ENCODE results near the gene CCNY.
"Not testable (repeated sequence)": the region's sequence is repeated elsewhere in the genome, so short reads cannot be mapped to it uniquely, and the experiment has no call there.

Gene CCNY

DNA sequence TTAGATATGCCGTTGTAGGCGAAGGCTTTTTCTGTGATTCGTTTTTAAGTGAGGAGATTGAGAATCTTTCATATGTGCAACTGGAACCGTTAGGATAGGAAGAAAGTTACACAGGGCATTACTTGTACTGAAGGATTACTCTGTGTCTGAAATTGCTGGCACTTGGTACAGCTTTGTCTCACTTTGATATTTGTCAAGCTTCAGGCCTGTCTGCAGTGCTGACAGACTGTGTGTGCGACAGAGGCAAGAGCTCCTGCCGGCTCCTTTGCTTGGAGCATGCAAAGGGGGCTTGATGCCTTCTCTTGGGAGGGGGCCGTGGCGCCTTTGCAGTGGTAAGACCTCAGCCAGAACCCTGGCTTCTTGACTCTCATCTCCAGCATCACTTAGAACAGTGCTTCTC, 45.8 kb downstream of the CCNY start:
- no peak for DNase-seq (ENCODE audit: low spot score)

DNA sequence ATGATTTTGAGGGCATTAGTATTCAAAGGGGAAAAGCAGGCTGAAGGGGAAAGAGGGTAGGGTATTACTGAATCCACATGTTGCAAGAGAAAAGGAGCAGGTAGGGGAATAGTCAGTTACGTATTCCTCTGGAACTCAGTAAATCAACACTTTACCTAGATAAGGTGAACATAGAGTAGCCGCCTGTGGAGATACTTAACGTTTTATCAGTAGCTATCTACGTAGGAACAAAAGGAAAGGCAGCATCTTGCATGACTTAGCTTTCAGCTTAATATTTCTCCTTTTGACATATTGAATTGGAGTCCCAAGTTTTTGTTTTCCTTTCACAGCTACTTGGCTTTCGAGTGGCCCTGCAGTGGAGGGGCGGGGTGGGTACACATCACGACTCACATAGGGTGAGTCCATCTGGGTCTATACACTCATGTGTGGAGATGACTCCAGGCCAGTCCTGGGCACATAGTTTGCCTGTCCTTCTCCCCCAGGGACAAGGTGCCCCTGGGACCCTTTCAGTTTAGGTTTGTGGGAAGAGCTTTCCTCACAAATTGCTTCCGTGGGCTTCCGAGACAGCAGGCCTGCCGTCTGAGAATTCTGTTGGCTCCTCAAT, 48.1 kb downstream of the CCNY start:
- DNase-seq (ENCODE audit: low spot score), result no peak

DNA sequence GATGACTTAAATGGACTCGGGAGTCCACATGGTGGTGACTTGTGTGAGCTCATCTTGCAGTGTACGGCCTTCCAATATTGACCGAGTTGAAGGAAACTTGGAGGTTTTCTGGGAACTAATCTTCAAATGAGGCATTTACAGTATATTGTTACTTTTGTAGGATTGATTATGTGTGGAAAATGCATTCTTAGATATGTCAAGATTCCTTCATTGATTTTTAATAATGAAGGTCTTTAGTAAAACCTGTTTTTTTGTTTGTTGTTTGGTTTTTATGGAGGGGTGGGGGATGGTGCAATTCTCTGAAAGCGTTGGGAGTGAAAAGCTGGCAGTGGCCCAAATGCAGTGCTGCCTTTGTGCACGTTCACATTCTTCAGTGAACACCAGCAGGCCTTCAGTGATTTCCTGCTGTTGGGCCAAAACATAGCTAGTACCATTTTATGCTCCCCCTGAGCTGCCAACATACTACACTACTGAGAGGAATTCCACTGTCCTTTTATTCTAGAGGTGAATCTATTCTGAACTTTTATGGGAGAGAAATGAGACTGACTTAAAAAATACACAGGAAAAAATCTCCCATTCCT, 50.4 kb downstream of the CCNY start:
- DNase-seq (ENCODE audit: low spot score), result no peak

DNA sequence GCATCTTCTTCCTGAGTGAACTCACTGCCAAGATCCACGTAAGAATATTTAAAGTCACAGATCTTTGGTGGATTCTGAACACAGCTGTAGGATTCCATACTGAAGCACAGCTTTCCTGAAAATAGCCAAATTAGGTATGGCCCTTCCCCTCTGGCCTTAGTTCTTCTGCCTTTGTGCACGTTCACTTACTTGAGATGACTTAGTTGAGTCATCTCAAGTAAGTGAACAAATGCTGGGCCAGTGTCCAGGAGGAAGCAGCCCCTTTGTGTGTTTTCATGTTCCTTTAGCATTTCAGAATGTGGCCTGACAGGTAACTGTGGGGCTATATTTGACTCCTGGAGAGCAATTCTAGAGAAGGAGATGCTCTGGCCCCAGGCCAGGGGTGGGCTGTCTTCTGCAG, 51.5 kb downstream of the CCNY start:
- no peak for DNase-seq (ENCODE audit: low spot score)

DNA sequence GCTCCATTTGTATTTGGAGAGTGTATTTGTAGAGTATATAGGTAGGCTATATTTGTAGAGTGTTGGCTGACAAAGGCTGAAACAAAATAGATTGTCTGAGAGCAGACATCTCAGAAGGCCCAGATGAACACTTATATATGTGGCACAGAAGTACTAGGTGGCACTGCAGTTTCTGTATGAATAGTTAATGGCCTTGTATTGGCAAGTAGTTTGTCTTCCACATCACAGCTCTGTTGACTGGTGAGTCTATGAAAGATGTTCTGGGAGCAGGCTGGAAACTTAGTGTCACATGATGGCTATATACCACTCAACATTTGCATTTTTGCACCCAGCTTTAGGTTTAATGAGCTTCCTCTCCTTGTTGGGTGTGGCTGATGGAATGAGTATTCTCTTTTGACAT, 51.9 kb downstream of the CCNY start:
- no peak for DNase-seq (ENCODE audit: low spot score)

DNA sequence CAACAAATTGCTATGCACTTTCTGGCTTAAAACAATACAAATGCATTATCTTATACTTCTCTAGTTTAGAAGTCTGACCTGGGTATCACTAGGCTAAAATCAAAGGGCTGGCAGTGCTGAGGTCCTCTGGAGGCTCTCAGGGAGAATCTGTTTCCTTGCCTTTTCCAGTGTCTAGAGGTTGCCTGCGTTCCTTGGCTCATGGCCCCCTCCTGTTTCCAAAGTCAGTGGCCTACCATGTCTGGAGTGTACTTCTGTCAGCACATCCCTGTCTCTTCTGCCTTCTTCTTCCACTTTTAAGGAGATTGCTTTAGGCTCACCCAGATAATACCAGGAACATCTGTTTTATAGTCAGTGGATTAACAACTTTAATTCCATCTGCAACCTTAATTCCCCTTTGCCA, 52.4 kb downstream of the CCNY start:
- DNase-seq (ENCODE audit: low spot score), result no peak

DNA sequence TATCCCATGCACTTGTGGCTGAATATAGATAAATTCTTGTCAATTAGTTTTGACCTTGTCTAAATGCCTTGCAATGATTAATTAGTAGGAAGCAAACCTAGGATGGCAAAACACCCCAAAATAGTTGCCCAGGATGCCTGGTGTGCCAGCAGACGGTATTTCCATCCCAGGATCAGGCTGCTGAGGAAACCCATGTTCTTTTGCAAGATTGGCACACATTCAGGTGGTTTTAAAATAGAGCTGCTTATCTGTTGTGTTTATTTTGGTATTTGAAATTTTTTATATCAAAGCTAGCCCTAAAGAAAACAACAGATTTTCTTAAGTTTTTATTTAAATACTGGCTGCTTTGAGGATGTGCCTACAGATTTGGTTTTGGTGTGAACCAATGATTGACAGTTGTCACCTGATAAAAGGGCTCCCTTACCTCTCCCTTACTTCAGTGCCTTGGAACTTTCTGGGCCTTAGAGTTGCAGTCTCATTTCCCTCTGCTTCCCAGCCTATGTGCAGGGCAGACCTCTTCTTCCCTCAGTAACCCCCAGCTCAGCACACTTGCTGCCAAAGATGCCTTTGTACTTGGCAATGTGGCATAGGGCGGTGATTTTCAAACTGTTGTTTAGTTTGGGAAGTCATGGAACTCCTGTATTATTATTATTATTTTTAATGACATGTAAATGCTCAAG, 54.0 kb downstream of the CCNY start:
- DNase-seq (ENCODE audit: low spot score), result no peak

DNA sequence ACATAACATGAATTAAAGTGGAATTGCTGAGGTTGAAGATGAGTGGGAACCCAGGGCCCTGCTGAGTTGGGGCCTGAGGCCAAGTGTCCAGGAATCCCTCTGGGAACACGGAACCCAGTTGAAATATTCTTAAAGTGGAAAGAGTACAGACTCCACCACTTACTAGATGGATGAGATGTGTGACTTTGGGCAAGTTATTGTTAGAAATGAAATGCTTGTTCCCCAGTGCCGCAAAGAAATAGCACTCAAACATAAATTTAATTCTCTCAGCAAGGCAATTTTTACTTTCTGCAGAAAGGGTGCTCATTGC, 54.5 kb downstream of the CCNY start:
- no peak for DNase-seq (ENCODE audit: low spot score)

DNA sequence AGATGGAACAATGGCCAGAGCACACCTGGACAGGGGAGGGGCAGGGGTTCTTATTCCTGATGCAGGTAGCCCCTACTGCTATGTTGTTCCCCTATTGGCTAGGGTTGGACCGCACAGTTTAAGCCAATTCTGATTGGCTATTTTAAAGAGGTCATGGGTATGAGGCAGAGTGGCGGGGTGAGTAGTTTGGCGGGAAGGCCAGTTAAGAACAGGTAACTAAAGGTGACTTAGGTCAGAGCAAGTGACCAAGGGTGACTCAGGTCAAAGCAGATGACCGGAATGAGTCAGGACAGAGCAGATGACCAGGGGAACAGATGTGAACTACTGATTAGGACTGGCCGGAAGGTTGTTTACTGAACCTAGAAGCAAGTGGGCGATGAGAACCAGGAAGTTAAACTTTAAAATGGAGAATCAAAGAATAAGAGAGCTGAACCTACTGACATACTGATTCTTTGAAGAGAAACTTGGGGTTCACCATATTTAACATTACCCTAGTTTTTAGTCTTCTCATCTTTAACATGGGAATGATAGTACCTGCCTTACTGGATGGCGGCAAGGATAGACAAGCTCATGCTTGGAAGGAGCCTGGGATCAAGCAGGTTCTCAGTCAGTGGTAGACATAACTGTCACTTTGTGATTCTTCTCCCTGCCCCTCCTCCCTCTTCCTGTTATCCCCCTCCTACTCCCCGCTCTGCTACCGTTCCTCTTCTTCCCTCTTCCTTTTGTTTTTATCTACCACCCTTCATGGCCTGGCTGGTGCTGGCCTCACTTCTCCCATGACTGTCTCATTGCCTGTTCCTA, 55.0 kb downstream of the CCNY start:
- DNase-seq (ENCODE audit: low spot score), result no peak

DNA sequence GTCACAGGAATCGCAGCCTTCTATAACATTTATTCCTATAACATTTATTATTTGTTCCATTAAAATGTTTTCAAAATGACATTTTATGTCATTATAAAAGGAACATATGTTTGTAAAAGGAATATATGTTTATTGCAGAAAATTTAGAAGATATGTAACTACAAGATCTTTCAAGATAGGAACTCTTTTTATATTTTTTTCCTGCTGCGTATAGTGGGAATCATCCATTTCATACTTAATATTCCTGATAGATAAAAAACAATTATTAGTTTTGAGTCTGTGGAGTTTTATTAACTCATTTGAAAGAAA, 55.6 kb downstream of the CCNY start:
- DNase-seq (ENCODE audit: low spot score), result no peak

DNA sequence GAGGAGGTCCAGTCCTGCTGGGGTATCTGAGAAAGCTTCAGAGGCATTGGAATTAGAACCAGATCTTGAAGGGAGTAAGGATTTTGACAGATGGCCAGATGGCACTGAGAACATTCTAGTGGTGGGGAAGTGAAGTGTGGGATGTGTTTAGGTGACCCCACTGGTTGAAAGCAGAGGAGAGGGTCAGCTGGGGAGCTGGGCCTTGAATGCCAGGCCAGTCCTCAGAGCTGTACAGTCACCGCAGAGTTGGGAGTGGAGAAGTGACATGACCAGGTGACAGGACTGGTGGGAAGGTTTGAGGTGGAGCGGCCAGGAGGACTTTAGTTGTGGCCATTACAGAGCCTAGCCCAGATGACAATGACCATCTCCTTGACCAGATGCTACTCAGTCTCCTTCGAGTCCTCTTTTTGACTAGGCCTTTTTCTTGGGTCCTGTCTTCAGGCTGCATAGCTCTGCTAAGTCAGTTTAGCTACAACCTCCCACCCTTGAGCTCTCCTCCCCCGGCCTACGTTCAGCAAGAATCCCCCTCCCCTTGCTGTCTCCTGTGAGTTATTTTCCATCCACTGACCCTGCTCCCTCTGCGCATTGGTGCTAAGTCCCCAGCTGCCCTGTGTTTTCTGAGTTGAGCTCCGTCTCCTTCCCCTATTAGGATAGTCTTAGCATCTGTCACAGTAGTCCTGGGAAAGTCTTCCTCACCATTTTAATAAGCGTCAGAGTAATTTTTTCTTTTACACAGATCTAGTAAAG, 56.3 kb downstream of the CCNY start:
- DNase-seq (ENCODE audit: low spot score), result no peak

DNA sequence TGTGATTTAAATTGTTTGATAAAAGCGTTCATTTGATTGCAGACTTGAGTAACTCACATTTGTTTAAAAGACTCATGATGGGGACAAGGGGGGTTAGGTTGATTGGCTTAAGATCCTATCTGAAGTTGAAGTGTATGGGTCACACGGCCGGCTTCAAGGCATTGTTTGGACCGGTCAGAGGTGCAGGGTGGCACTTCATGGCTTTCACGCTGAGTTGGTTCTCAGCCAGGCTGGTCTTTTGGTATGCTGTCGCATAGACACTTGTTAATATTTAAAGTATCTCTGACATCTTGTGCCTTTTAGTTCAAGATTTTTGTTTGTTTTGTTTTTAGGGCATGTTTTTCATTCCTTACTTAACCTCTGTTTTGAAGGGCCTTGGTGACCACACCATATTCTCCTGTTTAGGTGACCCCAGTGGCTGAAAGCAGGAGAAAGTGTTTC, 58.1 kb downstream of the CCNY start:
- DNase-seq (ENCODE audit: low spot score), result no peak

DNA sequence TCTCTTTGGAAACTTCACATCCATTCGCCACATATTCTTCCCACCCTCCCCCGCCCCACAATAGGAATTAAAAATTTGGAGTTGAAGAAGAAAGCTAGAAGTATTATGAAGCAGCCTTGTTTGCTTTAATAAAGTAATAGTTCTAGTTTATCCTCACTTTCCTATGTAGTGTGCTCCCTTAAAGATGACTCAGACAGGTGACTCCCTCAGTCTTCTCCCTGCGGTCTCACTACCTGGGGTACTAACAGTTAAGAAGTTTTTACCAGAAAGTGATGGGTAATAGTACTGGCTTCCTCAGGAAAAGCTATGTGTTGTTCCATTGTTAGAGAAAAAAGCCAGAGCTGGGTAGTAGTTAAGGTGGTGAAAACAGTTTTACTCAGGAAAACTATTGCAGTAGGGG, 58.6 kb downstream of the CCNY start:
- no peak for DNase-seq (ENCODE audit: low spot score)

DNA sequence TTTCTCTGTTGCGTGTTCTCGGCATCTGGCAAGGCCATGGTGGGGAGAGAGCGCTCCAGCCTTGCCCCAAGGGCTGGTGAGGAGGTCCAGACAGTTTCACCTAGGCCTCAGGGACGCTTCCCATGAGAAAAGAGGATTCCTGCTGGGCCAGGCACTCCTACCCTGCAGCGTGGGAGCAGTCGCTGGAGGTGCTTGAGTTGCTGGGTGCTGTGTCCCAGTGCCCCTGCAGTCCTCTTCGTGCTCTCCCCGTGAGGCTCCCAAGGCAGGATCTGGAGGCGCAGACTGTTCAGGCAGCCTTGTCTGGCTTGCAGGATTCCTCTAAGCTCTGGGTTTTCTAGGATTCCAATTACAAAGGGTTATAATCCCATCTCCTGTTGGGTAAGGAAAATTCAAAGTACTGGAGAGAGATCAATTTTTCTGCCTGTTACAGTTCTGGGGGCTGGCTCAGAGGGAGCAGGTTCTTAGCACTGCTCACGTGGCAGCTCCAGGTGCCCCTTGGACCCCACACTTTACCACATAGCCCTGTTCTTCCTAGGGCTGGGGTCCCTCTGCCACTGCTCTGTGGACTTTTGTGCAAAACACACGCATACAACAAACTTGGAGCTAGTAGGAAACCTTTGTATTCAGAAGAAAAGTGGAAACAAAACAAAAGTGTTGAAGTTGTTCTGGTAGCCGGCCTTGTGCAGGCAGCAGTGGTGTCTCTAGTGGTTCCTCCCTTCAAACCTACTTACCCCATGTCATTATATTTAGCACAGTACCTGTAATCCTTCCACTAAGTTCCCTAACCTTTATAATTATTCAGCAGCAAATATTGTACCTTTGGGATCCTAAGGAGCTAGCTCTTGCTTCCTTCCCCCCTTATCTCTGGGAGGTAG, 60.5 kb downstream of the CCNY start:
- DNase-seq (ENCODE audit: low spot score), result no peak

DNA sequence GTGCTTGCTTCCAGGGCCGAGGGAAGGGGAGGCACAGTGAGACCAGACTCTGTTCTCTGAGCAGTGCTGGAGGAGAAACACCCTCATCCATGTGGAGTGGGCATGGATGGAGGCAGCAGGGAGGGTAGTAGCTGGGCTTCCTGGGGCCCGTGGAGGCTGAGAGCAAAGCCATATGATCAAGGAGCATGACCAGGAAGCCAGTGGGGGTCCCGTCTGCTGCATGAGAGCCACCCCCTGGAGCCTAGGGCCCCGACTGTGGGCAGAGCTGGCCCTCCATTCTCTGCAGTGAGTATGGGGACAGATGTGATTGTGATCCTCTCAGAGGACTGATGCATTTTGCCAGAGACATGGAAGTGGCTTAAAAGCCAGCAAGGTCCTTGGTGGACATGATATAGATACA, 61.6 kb downstream of the CCNY start:
- no peak for DNase-seq (ENCODE audit: low spot score)

DNA sequence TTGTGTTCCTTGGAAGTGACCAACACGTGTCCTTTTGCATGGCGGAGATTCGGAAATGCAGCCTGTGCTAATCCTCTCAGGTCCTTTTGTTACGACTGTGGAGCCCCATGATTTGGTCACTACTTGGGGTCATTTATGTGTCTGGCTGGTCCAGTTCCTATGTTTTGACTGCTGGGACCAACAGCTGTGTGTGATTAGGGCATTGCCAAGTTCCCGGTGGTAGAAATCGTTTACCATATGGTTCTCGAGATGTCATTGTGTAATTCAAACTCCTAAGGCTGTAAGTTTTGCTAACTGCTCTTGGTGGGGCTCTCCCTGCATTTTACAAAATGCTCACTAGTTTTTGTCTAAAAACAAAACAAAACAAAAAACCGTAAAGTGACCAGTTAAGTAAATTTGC, 62.0 kb downstream of the CCNY start:
- no peak for DNase-seq (ENCODE audit: low spot score)

DNA sequence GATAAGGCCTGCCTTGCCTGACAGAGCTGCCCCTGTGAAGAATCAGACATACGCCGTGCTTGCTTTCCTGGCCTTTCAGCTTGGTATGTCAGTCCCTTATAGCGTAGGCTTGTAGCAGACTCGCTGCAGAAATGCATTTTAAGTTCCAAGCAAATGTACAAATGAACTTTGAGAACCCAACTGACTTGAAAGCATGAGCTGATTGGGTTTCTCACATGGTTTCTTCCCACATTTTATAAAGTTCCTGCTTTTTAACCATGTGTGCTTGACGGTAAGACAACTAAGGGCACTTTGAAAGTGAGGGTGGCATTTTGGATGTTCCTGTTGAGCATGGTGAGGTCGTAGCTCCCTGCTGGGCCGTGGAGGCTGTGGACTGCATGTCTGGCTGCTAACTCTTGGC, 62.6 kb downstream of the CCNY start:
- DNase-seq (ENCODE audit: low spot score), result no peak

DNA sequence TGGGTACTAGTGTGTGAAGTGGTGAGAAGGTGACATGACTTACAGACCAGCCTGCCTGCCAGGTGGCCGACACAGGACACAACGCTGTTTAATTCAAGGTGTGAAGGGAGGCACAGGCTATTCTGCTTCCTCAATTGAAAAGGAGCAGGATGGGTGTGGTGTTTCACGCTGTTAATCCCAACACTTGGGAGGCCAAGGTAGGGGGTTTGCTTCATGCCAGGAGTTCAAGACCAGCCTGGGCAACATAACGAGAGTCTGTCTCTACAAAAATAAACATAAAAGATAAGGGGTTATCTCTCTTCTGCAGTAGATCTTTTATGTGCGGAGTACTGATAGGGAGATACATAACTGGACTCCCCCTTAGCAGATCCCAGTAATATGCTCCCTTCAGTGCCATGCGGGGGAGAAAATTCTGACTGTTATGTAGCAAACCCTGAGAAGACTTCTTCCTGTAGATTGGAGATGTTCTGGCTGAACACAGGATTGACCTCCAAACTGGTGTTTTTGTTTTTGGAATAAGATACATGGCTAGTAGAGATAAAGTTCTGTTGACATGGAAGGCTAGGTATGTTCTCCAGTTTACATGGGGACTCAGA, 63.2 kb downstream of the CCNY start:
- no peak for DNase-seq (ENCODE audit: low spot score)

DNA sequence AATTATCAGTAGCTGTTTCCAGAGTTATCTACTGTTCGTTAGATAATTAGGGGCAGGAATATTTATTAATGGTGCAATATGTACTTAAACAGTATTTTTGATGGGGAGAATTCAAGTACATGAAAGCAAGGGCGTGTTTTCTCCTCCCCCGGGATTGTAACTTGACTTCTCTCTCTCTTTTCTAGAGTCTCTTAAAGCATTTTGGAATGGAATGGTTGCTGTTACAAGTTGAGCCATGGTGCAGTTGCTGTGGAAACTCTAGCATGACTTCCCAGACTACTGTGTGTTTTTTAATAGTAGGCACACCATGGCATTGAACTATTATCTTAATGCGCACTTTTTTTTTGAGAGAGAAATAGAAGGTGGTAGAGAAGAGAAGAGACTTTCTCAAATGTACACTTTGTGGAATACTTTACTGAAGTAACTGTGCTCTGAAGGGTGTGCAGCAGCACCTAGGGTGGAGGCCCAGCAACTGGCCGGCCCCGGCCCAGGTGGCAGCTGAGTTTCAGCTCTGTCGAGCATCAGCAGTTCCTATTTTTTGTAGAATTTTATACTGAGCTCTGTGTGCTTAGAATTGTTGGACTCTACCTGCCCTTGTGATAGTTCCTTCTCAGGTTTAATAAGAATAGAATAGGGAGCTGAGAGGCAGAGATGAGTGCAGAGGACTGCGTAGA, 64.4 kb downstream of the CCNY start:
- DNase-seq (ENCODE audit: low spot score), result no peak

DNA sequence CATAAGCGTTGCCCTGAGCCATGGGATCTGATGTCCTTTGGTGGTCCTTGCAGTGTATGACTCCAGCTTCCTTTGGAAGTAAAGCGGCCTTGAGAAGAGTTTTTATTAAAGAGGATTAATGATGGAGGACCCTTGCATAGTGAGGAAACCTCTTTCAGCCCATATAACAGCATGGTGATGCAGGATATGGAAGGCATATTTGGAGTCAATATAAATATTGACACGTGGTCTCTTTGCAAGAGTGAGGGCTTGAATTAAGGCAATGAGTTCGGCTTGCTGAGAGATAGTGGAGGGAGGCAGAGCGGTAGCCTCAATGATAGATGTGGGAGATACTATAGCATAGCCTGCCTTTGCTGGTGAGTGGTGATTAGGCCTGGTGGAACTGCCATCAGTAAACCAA, 67.2 kb downstream of the CCNY start:
- DNase-seq (ENCODE audit: low spot score), result not testable (repeated sequence)
